GM03348 (cell line): ENCODE results near the gene PTPRS.

ENCODE experiments used
- DNase-seq: peaks from one replicate; pipeline ENCODE4 v3.0.0; 2012; ENCODE audit warnings: low spot score

Gene PTPRS

DNA sequence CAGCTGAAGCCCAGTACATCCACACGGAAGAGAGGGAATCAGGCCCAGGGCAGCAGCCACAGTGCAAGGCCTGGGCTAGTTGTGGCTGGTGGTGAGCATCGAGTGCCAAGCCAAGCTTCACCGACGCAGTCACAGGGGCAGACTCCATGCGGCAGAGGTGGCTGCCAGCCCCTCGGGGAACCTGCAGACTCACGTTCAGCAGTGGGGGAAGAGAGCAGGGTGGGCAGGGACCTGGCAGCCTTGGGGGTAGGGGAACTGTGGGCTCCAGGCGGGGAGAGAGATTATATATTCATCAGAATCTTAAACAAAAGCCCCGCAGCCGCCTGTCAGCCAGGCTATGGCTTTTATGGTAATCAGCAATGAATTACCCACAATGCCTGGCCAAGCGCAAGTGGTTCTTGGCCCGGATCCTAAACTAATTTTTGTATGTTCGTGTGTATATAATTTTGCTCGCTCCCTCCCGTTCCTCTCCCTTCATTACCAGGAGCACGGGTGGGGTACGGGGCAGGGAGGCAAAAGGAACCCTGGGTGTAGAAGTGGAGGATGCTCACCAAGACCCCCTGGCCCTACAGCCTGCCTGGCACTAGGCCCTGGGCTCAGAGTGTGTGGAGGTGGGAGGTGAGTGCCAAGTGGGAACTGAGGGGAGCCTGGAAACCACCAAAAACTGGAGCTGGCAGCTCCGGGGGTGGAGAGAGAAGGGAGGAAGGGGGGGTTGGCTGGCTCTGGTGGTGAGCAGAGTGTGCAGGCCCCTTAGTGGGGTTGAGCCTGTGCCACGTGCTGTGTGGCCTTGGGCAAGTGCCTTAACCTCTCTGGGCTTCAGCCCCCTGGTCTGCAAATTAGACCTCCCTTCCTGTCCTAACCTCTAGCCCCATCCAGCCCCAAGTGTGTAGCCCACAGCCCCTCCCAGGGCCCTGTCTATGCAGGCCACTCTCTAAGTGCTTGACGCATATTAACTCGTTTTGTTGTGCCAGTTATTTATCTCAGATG lies 31.9 kb downstream of the PTPRS start:
- DNase-seq, result peak; percentile 66

- no peak for DNase-seq
These were observed 33.0 kb downstream of the PTPRS start for GRCh38 chr19:5307655-5308054.

GRCh38 chr19:5305163-5305562 lies 35.4 kb downstream of the PTPRS start:
- DNase-seq, result no peak

DNA sequence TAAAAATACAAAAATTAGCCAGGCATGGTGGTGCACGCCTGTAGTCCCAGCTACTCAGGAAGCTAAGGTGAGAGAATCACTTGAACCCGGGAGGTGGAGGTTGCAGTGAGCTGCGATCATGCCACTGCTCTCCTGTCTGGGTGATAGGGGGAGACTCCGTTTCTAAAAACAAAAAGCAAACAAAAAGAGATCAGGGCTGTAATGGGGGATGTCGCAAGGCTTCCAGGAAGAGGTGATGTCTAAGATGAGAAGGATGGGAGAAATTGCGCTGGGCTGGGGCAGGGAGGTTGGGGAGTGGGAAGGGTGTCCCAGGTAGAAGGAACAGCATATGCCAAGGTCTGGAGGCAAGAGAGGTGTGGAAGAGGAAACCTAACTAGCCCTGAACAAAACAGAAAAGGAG lies 36.1 kb downstream of the PTPRS start:
- DNase-seq, result no peak

DNA sequence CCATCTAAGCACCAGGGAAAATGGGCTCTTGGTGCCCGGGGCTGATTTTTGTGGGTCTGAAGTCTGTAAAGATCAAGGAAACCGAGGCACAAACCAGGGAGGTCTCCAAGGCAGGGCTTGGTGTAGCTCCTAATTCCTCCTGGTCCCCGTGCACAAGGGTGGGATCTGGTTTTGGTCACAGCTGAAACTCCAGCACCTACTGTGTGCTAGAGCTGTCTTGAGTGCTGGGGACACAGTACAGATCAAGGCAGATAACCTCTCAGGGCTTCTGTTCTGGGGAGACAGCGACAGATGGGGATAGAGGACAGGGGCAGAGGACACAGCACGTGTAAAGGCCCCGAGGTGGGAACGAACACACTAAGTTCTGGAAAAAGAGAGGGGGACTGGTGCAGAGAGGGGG lies 37.4 kb downstream of the PTPRS start:
- DNase-seq, result no peak

GRCh38 chr19:5302396-5302795 lies 38.2 kb downstream of the PTPRS start:
- DNase-seq, result no peak

GRCh38 chr19:5299137-5299536 lies 41.5 kb downstream of the PTPRS start:
- no peak for DNase-seq

GRCh38 chr19:5298471-5298901 lies 42.1 kb downstream of the PTPRS start:
- DNase-seq, result no peak

- no peak for DNase-seq
These were observed 43.3 kb downstream of the PTPRS start for GRCh38 chr19:5297272-5297669.

DNA sequence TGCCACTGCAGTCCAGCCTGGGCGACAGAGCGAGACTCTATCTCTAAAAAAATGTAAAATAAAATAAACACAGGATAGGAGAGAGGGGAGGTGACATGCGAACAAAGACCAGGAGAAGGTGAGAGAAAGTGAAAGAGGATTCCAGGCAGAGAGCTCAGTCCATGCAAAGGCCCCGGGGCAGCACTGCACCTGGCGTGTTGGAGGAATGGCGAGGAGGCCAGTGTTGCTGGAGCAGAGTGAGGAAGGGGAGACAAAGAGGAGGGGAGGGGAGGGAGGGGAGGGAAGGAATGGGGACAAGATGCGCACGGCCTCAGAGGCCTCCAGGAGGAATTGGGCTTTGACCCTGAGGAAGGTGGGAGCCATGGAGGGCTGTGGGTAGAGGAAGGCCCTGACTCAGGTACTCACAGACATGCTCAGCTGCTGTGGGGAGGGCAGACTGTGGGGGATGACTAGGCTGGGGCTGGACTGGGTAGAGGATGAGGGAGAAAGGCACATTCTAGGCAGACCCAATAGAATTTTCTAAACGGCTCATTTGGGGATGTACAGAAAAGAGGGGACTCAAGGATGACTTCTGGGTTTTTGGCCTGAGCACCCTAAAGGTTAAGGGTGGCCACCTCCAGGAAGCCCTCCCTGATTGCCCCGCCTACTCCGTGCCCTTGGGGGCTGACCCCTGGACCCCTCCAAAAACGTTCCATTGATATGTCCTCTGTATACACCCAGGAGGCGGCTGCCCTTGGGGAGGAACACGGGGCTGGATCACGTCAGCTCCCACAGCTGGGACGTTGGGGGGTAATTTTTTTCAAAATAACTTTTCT lies 43.9 kb downstream of the PTPRS start:
- no peak for DNase-seq

DNA sequence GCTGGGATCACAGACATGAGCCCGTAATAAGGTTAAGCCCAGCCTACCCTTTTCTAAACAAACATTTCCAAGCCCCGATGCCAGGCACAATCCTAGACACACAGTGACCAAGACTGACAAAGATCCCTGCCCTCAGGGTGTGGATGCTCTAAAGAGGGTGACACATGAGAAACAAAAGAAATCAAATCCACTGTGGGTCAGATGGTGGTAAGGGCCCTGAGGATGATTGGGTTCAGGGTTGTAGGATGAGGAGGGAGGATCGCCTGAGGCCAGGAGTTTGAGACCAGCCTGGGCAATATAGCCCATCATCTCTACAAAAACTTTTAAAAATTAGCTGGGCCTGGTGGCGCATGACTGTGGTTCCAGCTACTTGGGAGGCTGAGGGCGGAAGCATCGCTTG lies 44.6 kb downstream of the PTPRS start:
- DNase-seq, result no peak

DNA sequence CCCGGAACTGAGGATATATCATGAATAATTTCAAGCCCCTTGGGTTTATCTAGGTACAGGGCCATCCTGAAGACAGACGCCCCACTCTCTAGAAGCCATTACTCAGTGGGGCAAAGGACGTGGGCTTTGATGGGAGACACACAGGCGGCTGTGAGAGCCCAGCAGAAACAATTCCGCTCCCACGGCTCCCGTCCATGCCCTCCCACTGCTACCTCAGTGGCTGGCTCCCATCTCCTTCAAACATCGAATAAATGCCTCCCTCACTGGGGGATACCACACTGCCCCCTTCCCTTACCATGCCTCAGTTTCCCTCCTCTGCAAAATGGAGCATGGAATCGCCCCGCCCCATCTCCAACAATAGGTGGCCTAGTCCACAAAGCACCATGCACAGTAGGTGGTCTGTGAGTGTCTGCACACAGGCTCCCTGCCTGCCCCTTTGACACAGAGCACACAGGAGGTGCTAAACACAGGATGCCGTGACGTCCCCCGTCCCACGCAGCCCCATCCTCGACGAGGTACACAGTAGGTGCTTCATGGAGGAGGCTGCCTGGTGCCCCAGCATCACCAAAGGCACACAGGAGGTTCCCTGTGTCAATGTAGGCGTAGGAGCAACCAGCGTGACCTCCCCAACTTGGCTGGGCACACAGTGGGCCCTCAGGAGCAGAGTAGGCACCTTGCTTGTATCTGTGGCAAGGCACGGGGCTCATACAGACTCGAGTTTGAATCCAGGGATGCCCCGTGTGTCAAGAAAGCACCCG lies 46.0 kb downstream of the PTPRS start:
- DNase-seq, result no peak

GRCh38 chr19:5293612-5294378 lies 46.8 kb downstream of the PTPRS start:
- DNase-seq, result peak; percentile 90

GRCh38 chr19:5292822-5293611 lies 47.6 kb downstream of the PTPRS start:
- DNase-seq, result peak; percentile 100

DNA sequence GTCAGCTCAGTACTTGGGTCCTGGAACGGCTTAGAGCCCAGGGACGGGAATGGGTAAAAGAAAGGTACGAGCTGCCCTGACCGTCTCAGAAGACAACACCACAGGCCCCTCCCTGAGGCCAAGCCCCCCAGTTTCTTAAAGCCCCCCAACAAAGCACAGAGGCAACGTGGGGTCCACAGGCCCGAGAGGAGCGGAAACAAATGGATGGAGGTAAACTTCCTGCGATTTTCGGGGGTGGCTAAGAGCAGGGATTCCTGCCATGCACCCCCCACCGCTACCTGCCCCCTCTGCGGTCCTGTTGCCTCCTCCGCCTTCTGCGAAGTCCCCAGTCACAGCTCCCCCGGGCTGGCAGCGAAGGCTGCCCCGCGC lies 48.2 kb downstream of the PTPRS start:
- no peak for DNase-seq

- DNase-seq, result no peak
These were observed 48.9 kb downstream of the PTPRS start for GRCh38 chr19:5291588-5292193.
